Measurements from ENCODE around the gene WAS. TPM values are rescaled to one million over a fixed set of nuclear protein-coding genes. Genes with fewer than 3 reads are reported as not detected.

The WAS gene
- total and polyA plus RNA-seq, 2 experiments from 2014 or later: 0.32 to 0.56 TPM

DNA sequence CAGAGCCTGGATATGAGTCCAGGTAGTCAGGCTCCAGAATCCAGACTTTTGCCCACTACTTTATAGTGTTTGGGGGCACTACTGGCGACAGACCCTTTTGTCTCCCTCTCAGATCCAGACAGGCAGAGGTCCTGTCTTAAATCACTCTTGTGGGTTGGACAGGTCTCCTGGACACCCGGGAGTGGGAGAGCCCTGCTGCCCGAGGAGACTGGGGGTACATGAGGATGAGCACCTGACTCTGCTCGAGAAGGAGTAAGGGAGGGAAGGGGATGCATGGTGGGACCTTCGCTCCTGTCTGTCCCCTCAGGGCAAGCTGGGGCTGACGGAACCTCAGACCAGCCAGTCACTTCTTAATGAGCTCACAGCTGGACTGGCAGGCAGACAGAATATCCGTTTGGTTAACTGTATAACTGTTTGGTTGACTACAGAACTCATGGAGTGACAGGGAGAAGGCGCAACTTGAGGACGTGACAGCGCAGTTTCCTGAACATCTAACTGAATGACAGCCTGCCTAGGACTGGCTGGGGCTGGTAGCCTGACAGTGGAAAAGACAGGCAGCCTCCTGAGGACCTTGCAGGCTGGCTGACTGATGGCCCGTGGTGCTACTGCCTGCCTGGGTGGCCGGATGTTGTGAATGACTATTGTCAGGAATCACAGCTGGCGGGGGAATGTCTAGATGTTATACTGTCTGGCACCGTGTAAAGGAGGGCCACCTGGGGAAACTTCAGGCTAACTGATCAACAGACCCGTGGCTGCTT is 11.4 kb downstream of the WAS start:
- Mint-ChIP-seq H3K36me3 (ENCODE audit: low read depth) (peaks cover 12% of the 10 kb centered on the region), H3K4me3 (peak overlapping the region; percentile 91), H3K27me3 (ENCODE audit: insufficient read depth, low read depth, poor library complexity) (peaks cover 5% of the 10 kb centered on the region), H3K27ac (no peak overlapping the region), H3K9me3 (no peaks in the 10 kb centered on the region; the same call in 2 of the 3 replicates), H3K4me1 (peaks cover 41% of the 10 kb centered on the region)
- no peak overlapping the region for H2AFZ ChIP-seq
- no peaks in the 10 kb centered on the region for H3K9me2 ChIP-seq (ENCODE audit: insufficient read depth)
- no peak for ATAC-seq
- no peaks in the 10 kb centered on the region for H4K20me1 ChIP-seq (replicated peaks; ENCODE audit: insufficient read depth)
- H3K4me1 ChIP-seq (ENCODE audit: insufficient read depth): peaks cover 8% of the 10 kb centered on the region; the same call in 1 of the 2 replicates
- no peaks in the 10 kb centered on the region for H3K27me3 ChIP-seq (ENCODE audit: insufficient read depth)
- no peak overlapping the region for H3K4me2 ChIP-seq
- no peak for TF ChIP-seq EZH2phosphoT487 (IDR thresholded peaks at IDR 0.05; ENCODE audit: unreplicated experiment)
- TF ChIP-seq JUNB (IDR thresholded peaks at IDR 0.05; ENCODE audit: unreplicated experiment): no peak
- TF ChIP-seq NANOG (IDR thresholded peaks at IDR 0.05; ENCODE audit: borderline replicate concordance): no peak
- no peak for DNase-seq (ENCODE audit: low spot score)
- peaks cover 9% of the 10 kb centered on the region for H3K79me2 ChIP-seq (replicated peaks; ENCODE audit: insufficient read depth)
- H3K4me3 ChIP-seq: no peak overlapping the region
- no peak overlapping the region for H3K27ac ChIP-seq (ENCODE audit: low read depth)
- H3F3A ChIP-seq (replicated peaks; ENCODE audit: low read depth): no peaks in the 10 kb centered on the region
- no peaks in the 10 kb centered on the region for H3K36me3 ChIP-seq (ENCODE audit: insufficient read depth)

DNA sequence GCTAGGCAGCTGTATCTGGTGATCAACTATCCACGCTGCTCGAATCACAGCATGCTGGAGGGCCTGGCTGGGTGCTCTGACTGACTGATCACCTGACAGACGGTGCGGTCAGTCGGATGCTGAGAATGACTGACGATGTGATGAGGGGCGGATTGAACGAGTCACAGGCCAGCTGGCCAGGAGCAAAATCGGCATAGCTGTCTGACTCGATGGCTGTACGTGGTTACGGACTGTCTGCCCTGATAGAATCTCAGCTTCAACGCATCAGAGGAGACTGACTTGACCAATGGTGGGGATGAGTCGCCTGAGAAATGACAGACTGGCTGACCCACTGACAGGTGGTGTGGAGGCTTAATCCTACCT is 11.9 kb downstream of the WAS start:
- peaks cover 8% of the 10 kb centered on the region; the same call in 1 of the 2 replicates for H3K4me1 ChIP-seq (ENCODE audit: insufficient read depth)
- peaks cover 9% of the 10 kb centered on the region for H3K79me2 ChIP-seq (replicated peaks; ENCODE audit: insufficient read depth)
- H3K36me3 ChIP-seq (ENCODE audit: insufficient read depth): no peaks in the 10 kb centered on the region
- H3K27ac ChIP-seq (ENCODE audit: low read depth): no peak overlapping the region
- ATAC-seq (no peak), DNase-seq (ENCODE audit: low spot score) (no peak)
- Mint-ChIP-seq H3K4me1 (peaks cover 39% of the 10 kb centered on the region), H3K4me3 (peak overlapping the region; percentile 91), H3K9me3 (no peaks in the 10 kb centered on the region; the same call in 2 of the 3 replicates), H3K36me3 (ENCODE audit: low read depth) (peaks cover 15% of the 10 kb centered on the region), H3K27me3 (ENCODE audit: insufficient read depth, low read depth, poor library complexity) (peaks cover 5% of the 10 kb centered on the region), H3K27ac (no peak overlapping the region)
- H4K20me1 ChIP-seq (replicated peaks; ENCODE audit: insufficient read depth): no peaks in the 10 kb centered on the region
- H3K4me3 ChIP-seq: peak overlapping the region; percentile 67
- no peaks in the 10 kb centered on the region for H3F3A ChIP-seq (replicated peaks; ENCODE audit: low read depth)
- no peaks in the 10 kb centered on the region for H3K27me3 ChIP-seq (ENCODE audit: insufficient read depth)
- peak overlapping the region; percentile 82; the same call in 1 of the 2 replicates for H3K4me2 ChIP-seq
- H3K9me2 ChIP-seq (ENCODE audit: insufficient read depth): no peaks in the 10 kb centered on the region
- no peak overlapping the region for H2AFZ ChIP-seq
- TF ChIP-seq JUNB (IDR thresholded peaks at IDR 0.05; ENCODE audit: unreplicated experiment): no peak
- TF ChIP-seq, protein P1, sequence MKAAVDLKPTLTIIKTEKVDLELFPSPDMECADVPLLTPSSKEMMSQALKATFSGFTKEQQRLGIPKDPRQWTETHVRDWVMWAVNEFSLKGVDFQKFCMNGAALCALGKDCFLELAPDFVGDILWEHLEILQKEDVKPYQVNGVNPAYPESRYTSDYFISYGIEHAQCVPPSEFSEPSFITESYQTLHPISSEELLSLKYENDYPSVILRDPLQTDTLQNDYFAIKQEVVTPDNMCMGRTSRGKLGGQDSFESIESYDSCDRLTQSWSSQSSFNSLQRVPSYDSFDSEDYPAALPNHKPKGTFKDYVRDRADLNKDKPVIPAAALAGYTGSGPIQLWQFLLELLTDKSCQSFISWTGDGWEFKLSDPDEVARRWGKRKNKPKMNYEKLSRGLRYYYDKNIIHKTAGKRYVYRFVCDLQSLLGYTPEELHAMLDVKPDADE (IDR thresholded peaks at IDR 0.05): no peak
- TF ChIP-seq, protein P2, sequence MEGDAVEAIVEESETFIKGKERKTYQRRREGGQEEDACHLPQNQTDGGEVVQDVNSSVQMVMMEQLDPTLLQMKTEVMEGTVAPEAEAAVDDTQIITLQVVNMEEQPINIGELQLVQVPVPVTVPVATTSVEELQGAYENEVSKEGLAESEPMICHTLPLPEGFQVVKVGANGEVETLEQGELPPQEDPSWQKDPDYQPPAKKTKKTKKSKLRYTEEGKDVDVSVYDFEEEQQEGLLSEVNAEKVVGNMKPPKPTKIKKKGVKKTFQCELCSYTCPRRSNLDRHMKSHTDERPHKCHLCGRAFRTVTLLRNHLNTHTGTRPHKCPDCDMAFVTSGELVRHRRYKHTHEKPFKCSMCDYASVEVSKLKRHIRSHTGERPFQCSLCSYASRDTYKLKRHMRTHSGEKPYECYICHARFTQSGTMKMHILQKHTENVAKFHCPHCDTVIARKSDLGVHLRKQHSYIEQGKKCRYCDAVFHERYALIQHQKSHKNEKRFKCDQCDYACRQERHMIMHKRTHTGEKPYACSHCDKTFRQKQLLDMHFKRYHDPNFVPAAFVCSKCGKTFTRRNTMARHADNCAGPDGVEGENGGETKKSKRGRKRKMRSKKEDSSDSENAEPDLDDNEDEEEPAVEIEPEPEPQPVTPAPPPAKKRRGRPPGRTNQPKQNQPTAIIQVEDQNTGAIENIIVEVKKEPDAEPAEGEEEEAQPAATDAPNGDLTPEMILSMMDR (conservative IDR thresholded peaks at IDR 0.05; ENCODE audit: low read depth in 2 of 2): no peak
- TF ChIP-seq, protein P3, sequence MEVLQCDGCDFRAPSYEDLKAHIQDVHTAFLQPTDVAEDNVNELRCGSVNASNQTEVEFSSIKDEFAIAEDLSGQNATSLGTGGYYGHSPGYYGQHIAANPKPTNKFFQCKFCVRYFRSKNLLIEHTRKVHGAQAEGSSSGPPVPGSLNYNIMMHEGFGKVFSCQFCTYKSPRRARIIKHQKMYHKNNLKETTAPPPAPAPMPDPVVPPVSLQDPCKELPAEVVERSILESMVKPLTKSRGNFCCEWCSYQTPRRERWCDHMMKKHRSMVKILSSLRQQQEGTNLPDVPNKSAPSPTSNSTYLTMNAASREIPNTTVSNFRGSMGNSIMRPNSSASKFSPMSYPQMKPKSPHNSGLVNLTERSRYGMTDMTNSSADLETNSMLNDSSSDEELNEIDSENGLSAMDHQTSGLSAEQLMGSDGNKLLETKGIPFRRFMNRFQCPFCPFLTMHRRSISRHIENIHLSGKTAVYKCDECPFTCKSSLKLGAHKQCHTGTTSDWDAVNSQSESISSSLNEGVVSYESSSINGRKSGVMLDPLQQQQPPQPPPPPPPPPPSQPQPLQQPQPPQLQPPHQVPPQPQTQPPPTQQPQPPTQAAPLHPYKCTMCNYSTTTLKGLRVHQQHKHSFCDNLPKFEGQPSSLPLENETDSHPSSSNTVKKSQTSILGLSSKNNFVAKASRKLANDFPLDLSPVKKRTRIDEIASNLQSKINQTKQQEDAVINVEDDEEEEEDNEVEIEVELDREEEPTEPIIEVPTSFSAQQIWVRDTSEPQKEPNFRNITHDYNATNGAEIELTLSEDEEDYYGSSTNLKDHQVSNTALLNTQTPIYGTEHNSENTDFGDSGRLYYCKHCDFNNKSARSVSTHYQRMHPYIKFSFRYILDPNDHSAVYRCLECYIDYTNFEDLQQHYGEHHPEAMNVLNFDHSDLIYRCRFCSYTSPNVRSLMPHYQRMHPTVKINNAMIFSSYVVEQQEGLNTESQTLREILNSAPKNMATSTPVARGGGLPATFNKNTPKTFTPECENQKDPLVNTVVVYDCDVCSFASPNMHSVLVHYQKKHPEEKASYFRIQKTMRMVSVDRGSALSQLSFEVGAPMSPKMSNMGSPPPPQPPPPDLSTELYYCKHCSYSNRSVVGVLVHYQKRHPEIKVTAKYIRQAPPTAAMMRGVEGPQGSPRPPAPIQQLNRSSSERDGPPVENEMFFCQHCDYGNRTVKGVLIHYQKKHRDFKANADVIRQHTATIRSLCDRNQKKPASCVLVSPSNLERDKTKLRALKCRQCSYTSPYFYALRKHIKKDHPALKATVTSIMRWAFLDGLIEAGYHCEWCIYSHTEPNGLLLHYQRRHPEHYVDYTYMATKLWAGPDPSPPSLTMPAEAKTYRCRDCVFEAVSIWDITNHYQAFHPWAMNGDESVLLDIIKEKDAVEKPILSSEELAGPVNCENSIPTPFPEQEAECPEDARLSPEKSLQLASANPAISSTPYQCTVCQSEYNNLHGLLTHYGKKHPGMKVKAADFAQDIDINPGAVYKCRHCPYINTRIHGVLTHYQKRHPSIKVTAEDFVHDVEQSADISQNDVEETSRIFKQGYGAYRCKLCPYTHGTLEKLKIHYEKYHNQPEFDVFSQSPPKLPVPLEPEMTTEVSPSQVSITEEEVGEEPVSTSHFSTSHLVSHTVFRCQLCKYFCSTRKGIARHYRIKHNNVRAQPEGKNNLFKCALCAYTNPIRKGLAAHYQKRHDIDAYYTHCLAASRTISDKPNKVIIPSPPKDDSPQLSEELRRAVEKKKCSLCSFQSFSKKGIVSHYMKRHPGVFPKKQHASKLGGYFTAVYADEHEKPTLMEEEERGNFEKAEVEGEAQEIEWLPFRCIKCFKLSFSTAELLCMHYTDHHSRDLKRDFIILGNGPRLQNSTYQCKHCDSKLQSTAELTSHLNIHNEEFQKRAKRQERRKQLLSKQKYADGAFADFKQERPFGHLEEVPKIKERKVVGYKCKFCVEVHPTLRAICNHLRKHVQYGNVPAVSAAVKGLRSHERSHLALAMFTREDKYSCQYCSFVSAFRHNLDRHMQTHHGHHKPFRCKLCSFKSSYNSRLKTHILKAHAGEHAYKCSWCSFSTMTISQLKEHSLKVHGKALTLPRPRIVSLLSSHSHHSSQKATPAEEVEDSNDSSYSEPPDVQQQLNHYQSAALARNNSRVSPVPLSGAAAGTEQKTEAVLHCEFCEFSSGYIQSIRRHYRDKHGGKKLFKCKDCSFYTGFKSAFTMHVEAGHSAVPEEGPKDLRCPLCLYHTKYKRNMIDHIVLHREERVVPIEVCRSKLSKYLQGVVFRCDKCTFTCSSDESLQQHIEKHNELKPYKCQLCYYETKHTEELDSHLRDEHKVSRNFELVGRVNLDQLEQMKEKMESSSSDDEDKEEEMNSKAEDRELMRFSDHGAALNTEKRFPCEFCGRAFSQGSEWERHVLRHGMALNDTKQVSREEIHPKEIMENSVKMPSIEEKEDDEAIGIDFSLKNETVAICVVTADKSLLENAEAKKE (CRISPR knock-in tag; IDR thresholded peaks at IDR 0.05): no peak
- no peak for TF ChIP-seq ZNF114 (CRISPR knock-in tag; IDR thresholded peaks at IDR 0.05)
- no peak for TF ChIP-seq EZH2phosphoT487 (IDR thresholded peaks at IDR 0.05; ENCODE audit: unreplicated experiment)
- no peak for TF ChIP-seq EZH2 (IDR thresholded peaks at IDR 0.05; ENCODE audit: low read depth, unreplicated experiment)
- TF ChIP-seq NANOG (IDR thresholded peaks at IDR 0.05; ENCODE audit: borderline replicate concordance): no peak
- no peak for TF ChIP-seq ZNF331 (CRISPR knock-in tag; IDR thresholded peaks at IDR 0.05; ENCODE audit: low read depth)
